Measurements from ENCODE around the gene SLF2. TPM values are rescaled to one million over a fixed set of nuclear protein-coding genes. Genes with fewer than 3 reads are reported as not detected.

The SLF2 gene
- total and polyA plus RNA-seq, 12 donors = 4.8 to 23.6 (median 18.3) TPM

DNA sequence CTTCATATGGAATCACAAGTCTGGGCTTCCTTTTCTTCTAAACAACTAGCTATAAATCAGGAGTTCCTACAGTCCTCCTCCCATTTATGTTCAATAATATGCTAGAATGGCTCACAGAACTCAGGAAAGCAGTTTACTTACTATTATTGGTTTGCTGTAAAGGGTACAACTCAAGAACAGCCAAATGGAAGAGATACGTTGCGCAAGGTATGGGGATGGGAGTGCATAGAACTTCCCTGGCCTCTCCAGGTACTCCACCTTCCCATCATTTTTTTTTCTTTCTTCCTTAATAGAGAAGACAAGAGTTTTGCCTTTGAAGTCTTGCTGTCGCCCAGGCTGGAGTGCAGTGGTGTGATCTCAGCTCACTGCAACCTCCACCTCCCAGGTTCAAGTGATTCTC lies 29.5 kb downstream of the SLF2 start:
- DNase-seq = no peak
- WGBS, 2 donors = 97 to 98% methylated on average over 3 of the region's 3 CpGs
- H3K9me3 ChIP-seq = no peaks in the 10 kb centered on the region
- H3K4me3 ChIP-seq = no peak overlapping the region
- no peaks in the 10 kb centered on the region for H3K27me3 ChIP-seq
- no peak for ATAC-seq
- H3K4me1 ChIP-seq = no peaks in the 10 kb centered on the region
- H3K36me3 ChIP-seq = peaks cover 0 to 99% (median 87%) of the 10 kb centered on the region in 9 donors
- intact Hi-C loops (cut with DNase I) = no loop called here
- TF ChIP-seq, protein P1, sequence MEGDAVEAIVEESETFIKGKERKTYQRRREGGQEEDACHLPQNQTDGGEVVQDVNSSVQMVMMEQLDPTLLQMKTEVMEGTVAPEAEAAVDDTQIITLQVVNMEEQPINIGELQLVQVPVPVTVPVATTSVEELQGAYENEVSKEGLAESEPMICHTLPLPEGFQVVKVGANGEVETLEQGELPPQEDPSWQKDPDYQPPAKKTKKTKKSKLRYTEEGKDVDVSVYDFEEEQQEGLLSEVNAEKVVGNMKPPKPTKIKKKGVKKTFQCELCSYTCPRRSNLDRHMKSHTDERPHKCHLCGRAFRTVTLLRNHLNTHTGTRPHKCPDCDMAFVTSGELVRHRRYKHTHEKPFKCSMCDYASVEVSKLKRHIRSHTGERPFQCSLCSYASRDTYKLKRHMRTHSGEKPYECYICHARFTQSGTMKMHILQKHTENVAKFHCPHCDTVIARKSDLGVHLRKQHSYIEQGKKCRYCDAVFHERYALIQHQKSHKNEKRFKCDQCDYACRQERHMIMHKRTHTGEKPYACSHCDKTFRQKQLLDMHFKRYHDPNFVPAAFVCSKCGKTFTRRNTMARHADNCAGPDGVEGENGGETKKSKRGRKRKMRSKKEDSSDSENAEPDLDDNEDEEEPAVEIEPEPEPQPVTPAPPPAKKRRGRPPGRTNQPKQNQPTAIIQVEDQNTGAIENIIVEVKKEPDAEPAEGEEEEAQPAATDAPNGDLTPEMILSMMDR (IDR thresholded peaks at IDR 0.05) = no peak
- no peak overlapping the region for H3K27ac ChIP-seq

DNA sequence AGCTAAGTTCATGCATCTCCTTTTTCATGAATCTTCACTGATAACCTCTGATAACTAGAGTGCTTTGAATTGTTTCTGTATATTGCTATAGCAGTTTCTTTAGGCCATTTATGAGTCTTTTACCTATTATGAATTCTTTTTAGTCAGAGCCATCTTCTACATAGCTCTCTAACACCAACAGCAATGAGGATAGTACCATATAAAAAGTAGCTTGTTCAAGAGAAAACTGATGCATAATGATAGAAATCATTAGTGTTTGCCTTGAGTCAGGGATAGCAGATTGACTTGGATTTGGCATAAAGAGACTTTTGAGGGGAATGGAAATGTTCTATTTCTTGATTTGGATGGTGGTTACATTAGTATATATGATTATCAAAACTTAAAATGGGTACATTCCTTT lies 30.7 kb downstream of the SLF2 start:
- DNase-seq (no peak), ATAC-seq (no peak)
- H3K9me3 ChIP-seq = no peaks in the 10 kb centered on the region
- H3K4me1 ChIP-seq = no peaks in the 10 kb centered on the region
- H3K36me3 ChIP-seq = peaks cover 3 to 99% (median 91%) of the 10 kb centered on the region in 9 donors
- no peak overlapping the region for H3K27ac ChIP-seq
- TF ChIP-seq, protein P1 (IDR thresholded peaks at IDR 0.05) = no peak
- intact Hi-C loops (cut with DNase I) = no loop called here
- H3K4me3 ChIP-seq = no peak overlapping the region
- H3K27me3 ChIP-seq = no peaks in the 10 kb centered on the region

DNA sequence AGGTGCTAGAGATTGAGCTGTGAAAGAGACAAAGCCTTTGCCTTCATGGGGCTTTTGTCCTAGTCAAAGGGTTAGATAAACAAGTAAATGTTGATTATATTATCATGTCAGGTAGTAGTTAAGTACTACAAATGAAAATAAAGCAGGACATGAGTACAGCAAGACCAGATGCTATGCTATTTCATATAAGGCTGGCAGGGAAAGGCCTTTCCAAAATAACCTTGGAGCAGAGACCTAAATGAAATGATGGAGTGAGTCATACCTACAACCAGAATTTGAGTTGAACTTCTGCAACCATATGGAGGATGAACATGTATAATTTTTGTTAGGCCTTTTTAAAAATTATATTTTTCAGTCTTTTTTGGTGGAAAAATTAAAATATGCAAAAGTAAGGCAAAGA lies 33.0 kb downstream of the SLF2 start:
- Histone ChIP-seq H3K4me3 (no peak overlapping the region), H3K27me3 (no peaks in the 10 kb centered on the region), H3K36me3 (peaks cover 3 to 100% (median 94%) of the 10 kb centered on the region in 9 donors), H3K9me3 (no peaks in the 10 kb centered on the region), H3K27ac (no peak overlapping the region), H3K4me1 (no peaks in the 10 kb centered on the region)
- ATAC-seq (no peak), DNase-seq (no peak)
- intact Hi-C loops (cut with DNase I) = no loop called here
- TF ChIP-seq, protein P1 (IDR thresholded peaks at IDR 0.05) = no peak

DNA sequence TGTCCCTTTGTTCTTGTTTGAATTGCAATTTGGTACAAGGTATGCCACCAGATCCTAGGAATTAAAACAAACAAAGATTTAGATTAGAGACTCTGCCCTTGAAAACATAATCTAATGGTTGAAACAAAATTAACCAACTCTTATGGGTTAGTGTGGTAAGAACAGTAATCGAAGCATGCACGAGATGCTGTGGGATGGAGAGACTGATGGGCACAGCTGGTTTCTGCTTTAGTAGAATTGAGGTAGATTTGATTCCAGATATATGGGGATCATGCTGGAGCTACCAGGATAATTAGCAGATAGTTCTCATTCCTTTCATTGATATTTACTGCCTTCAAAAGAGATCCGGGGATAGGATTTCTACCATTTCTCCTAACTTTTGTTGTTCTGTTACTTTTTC lies 36.2 kb downstream of the SLF2 start:
- Histone ChIP-seq H3K27me3 (no peaks in the 10 kb centered on the region), H3K36me3 (peaks cover under 1 to 100% (median 93%) of the 10 kb centered on the region in 9 donors), H3K27ac (no peak overlapping the region), H3K4me3 (no peak overlapping the region), H3K9me3 (no peaks in the 10 kb centered on the region), H3K4me1 (no peaks in the 10 kb centered on the region)
- TF ChIP-seq, protein P1 (IDR thresholded peaks at IDR 0.05) = no peak
- 95 to 98% methylated on average over 3 of the region's 3 CpGs for WGBS, 2 donors
- ATAC-seq (no peak), DNase-seq (no peak)
- intact Hi-C loops (cut with DNase I) = no loop called here

DNA sequence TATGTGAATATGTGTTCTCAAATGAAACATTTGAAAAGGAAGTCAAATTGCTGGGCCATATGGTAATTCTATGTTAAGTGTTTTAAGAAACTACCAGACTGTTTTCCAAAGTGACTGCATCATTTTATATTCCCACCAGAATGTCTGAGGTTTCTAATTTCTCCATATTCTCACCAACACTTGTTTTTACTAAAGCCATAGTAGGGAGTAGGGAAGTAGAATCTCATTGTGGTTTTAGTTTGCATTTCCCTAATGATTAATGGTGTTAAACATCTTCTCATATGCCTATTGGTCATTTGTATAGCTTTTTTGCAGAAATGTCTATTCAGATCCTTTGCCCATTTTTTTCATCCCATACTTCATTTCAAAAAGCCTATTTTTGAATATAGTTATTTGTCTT lies 47.5 kb downstream of the SLF2 start:
- H3K4me3 ChIP-seq = no peak overlapping the region
- DNase-seq = no peak
- intact Hi-C loops (cut with DNase I) = no loop called here
- H3K27ac ChIP-seq = no peak overlapping the region
- no peaks in the 10 kb centered on the region for H3K27me3 ChIP-seq
- no peaks in the 10 kb centered on the region for H3K4me1 ChIP-seq
- TF ChIP-seq, protein P1 (IDR thresholded peaks at IDR 0.05) = no peak
- H3K36me3 ChIP-seq = peaks cover 0 to 100% (median 54%) of the 10 kb centered on the region in 9 donors
- H3K9me3 ChIP-seq = no peaks in the 10 kb centered on the region
- ATAC-seq = no peak

Data from heart right ventricle (tissue), 16 donors.